Measurements from ENCODE around the gene STXBP4. TPM values are rescaled to one million over a fixed set of nuclear protein-coding genes. Genes with fewer than 3 reads are reported as not detected.

STXBP4 gene
- total RNA-seq, 1 experiment from 2014 or later = 12.0 TPM

GRCh38 chr17:54990118-54990517 is 21.6 kb downstream of the STXBP4 start:
- Histone ChIP-seq H2AFZ (no peak overlapping the region), H3K27me3 (ENCODE audit: insufficient read depth, low read depth) (no peaks in the 10 kb centered on the region), H3F3A (ENCODE audit: insufficient read depth, low read depth) (no peaks in the 10 kb centered on the region), H3K4me3 (no peak overlapping the region), H3K9me3 (ENCODE audit: insufficient read depth, low read depth) (no peaks in the 10 kb centered on the region), H3K4me1 (replicated peaks; ENCODE audit: insufficient read depth) (no peaks in the 10 kb centered on the region), H3K27ac (no peak overlapping the region), H3K79me2 (ENCODE audit: low read depth) (no peaks in the 10 kb centered on the region), H3K9me2 (ENCODE audit: insufficient read depth) (no peaks in the 10 kb centered on the region), H3K36me3 (ENCODE audit: low read depth) (no peaks in the 10 kb centered on the region), H3K4me2 (no peak overlapping the region), H4K20me1 (ENCODE audit: insufficient read depth) (no peaks in the 10 kb centered on the region)
- intact Hi-C loops (cut with micrococcal nuclease; ENCODE audit: unreplicated experiment) = no loop called here
- BruUV-seq (replicated peaks) = no TSS peak
- DNase-seq = no peak
- TF ChIP-seq CTCF (conservative IDR thresholded peaks at IDR 0.05) = no peak
- no peak for TF ChIP-seq EZH2 (IDR thresholded peaks at IDR 0.05; ENCODE audit: low read depth)
- CTCF ChIA-PET = no interaction called here
- POLR2A ChIA-PET (ENCODE audit: unreplicated experiment) = no interaction called here

- Histone ChIP-seq H3K4me1 (replicated peaks; ENCODE audit: insufficient read depth) (no peaks in the 10 kb centered on the region), H3K4me3 (no peak overlapping the region), H3K9me3 (ENCODE audit: insufficient read depth, low read depth) (no peaks in the 10 kb centered on the region), H3K4me2 (no peak overlapping the region), H3K27ac (no peak overlapping the region), H3K36me3 (ENCODE audit: low read depth) (no peaks in the 10 kb centered on the region), H2AFZ (no peak overlapping the region), H3K9me2 (ENCODE audit: insufficient read depth) (no peaks in the 10 kb centered on the region), H3K27me3 (ENCODE audit: insufficient read depth, low read depth) (no peaks in the 10 kb centered on the region), H4K20me1 (ENCODE audit: insufficient read depth) (no peaks in the 10 kb centered on the region), H3F3A (ENCODE audit: insufficient read depth, low read depth) (no peaks in the 10 kb centered on the region), H3K79me2 (ENCODE audit: low read depth) (no peaks in the 10 kb centered on the region)
- POLR2A ChIA-PET (ENCODE audit: unreplicated experiment) = no interaction called here
- BruUV-seq (replicated peaks) = no TSS peak
- no peak for DNase-seq
- intact Hi-C loops (cut with micrococcal nuclease; ENCODE audit: unreplicated experiment) = no loop called here
- no peak for TF ChIP-seq EZH2 (IDR thresholded peaks at IDR 0.05; ENCODE audit: low read depth)
- TF ChIP-seq CTCF (conservative IDR thresholded peaks at IDR 0.05) = no peak
- CTCF ChIA-PET = no interaction called here
Observed at GRCh38 chr17:54991567-54991966, 23.0 kb downstream of the STXBP4 start.

DNA sequence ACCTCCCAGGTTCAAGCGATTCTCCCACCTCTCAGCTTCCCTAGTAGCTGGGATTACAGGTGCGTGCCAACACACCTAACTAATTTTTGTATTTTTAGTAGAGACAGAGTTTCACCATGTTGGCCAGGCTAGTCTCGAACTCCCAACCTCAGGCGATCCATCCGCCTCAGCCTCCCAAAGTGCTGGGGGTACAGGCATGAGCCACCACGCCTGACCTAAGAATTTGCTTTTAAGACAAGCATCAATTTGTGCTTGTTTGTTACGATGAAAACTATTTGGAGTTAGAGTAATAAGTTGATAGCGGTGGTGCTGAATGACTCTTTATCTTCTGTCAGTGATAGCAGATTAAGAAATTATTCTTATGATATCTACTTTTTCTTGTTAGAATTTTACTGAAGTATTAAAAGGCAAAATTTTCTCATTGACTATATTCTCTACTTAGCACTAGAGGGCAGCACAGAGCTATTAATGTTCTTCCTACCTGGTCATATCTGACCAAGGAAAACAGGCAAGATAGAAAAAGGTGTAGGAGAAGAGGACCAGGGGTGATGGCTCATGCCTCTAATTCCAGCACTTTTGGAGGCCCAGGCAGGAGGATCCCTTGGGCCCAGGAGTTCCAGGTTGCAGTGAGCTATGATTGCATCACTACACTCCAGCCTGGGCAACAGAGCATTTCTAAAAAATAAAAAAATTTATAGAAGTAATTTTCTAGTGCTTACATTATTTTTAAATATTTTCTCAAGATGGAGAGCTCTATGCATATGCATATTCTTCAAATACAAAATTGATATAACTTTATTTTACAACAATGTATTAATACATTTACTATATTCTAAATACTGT is 24.5 kb downstream of the STXBP4 start:
- no peaks in the 10 kb centered on the region for H3K27me3 ChIP-seq (ENCODE audit: insufficient read depth, low read depth)
- H3F3A ChIP-seq (ENCODE audit: insufficient read depth, low read depth) = no peaks in the 10 kb centered on the region
- H3K9me3 ChIP-seq (ENCODE audit: insufficient read depth, low read depth) = no peaks in the 10 kb centered on the region
- no peak overlapping the region for H2AFZ ChIP-seq
- no peaks in the 10 kb centered on the region for H3K4me1 ChIP-seq (replicated peaks; ENCODE audit: insufficient read depth)
- no peaks in the 10 kb centered on the region for H3K9me2 ChIP-seq (ENCODE audit: insufficient read depth)
- intact Hi-C loops (cut with micrococcal nuclease; ENCODE audit: unreplicated experiment) = loop anchor here (1.0 to 2.0 kb wide), 3 partner anchors 304 to 521 kb away; no protein-coding TSS in a partner anchor
- CTCF ChIA-PET = interaction anchor here (1.1 to 2.0 kb wide), 3 partner anchors 355 to 364 kb away, joined by 3 to 4 read pairs (median 4); no protein-coding TSS in a partner anchor
- H3K79me2 ChIP-seq (ENCODE audit: low read depth) = no peaks in the 10 kb centered on the region
- no peak overlapping the region for H3K4me2 ChIP-seq
- H3K27ac ChIP-seq = no peak overlapping the region
- POLR2A ChIA-PET (ENCODE audit: unreplicated experiment) = interaction anchor here (0.5 kb wide), 1 partner anchor 91 kb away, joined by 3 read pairs; no protein-coding TSS in a partner anchor
- DNase-seq = peak; percentile 2 to 53
- H4K20me1 ChIP-seq (ENCODE audit: insufficient read depth) = no peaks in the 10 kb centered on the region
- BruUV-seq (replicated peaks) = no TSS peak
- no peaks in the 10 kb centered on the region for H3K36me3 ChIP-seq (ENCODE audit: low read depth)
- H3K4me3 ChIP-seq = no peak overlapping the region
- TF ChIP-seq EZH2 (IDR thresholded peaks at IDR 0.05; ENCODE audit: low read depth) (no peak), CTCF (conservative IDR thresholded peaks at IDR 0.05) (peak; percentile 86)
